WTC11 (cell line): ENCODE results near the gene HHAT. TPM values are rescaled to one million over a fixed set of nuclear protein-coding genes. Genes with fewer than 3 reads are reported as not detected.

Experiments
- ATAC-seq: fragments of 200-7000 bp; cut with Tn5 transposase; 2 replicates; pipeline ENCODE4 v1.10.0; 2021; ENCODE audit warnings: mild to moderate bottlenecking, moderate library complexity
- CTCF ChIA-PET: fragments of 300-600 bp; sonication (Branson Sonifier 250); formaldehyde crosslinking; loops from one replicate; lab custom pipeline; 2021; ENCODE audit warnings: antibody characterized with exemption; lab: Charles Lee
- POLR2A ChIA-PET: fragments of 350-600 bp; sonication (Branson Sonifier 250); formaldehyde crosslinking; loops from one replicate; lab custom pipeline; 2021; ENCODE audit warnings: antibody characterized with exemption; lab: Charles Lee
- DNase-seq: peaks from one replicate; pipeline ENCODE4 v3.0.0; 2021; ENCODE audit warnings: low spot score
- H3K27ac Mint-ChIP-seq: 2 replicates; pipeline ENCODE4 v1.8.0; 2021; ENCODE audit warnings: mixed read lengths
- H3K27me3 Mint-ChIP-seq: 2 replicates; pipeline ENCODE4 v1.8.0; 2021; ENCODE audit warnings: low read depth, mild to moderate bottlenecking, moderate library complexity, mixed read lengths
- H3K36me3 Mint-ChIP-seq: 2 replicates; pipeline ENCODE4 v1.8.0; 2021; ENCODE audit warnings: mixed read lengths
- H3K4me1 Mint-ChIP-seq: 2 replicates; pipeline ENCODE4 v1.8.0; 2022; ENCODE audit warnings: mixed read lengths
- H3K4me3 Mint-ChIP-seq: 2 replicates; pipeline ENCODE4 v1.8.0; 2021; ENCODE audit warnings: mild to moderate bottlenecking, moderate library complexity, mixed read lengths
- H3K9me3 Mint-ChIP-seq: 2 replicates; pipeline ENCODE4 v1.8.0; 2021; ENCODE audit warnings: mixed read lengths
- ARID4B ChIP-seq: sonication (generic); formaldehyde crosslinking; IDR thresholded peaks from 2 replicates; pipeline ENCODE4 v1.8.0; 2023; ENCODE audit warnings: missing genetic modification reagents, mild to moderate bottlenecking, borderline replicate concordance
- CREM ChIP-seq: sonication (generic); formaldehyde crosslinking; IDR thresholded peaks from 2 replicates; pipeline ENCODE4 v1.8.1; 2022; ENCODE audit warnings: mild to moderate bottlenecking, missing genetic modification reagents, moderate library complexity
- E2F4 ChIP-seq: sonication (generic); formaldehyde crosslinking; IDR thresholded peaks from 2 replicates; pipeline ENCODE4 v1.8.1; 2022; ENCODE audit warnings: low read depth, mild to moderate bottlenecking, moderate library complexity, missing genetic modification reagents, borderline replicate concordance
- ELF4 ChIP-seq: sonication (generic); formaldehyde crosslinking; IDR thresholded peaks from 2 replicates; pipeline ENCODE4 v1.8.1; 2022; ENCODE audit warnings: low read depth, mild to moderate bottlenecking, moderate library complexity, missing genetic modification reagents
- FOXJ3 ChIP-seq: sonication (generic); formaldehyde crosslinking; IDR thresholded peaks from 2 replicates; pipeline ENCODE4 v1.9.0; 2021; ENCODE audit warnings: missing genetic modification reagents, mild to moderate bottlenecking, borderline replicate concordance
- FOXP4 ChIP-seq: sonication (generic); formaldehyde crosslinking; IDR thresholded peaks from 2 replicates; pipeline ENCODE4 v1.8.0; 2022; ENCODE audit warnings: mild to moderate bottlenecking, missing genetic modification reagents
- GABPB1 ChIP-seq: sonication (generic); formaldehyde crosslinking; IDR thresholded peaks from 2 replicates; pipeline ENCODE4 v1.8.1; 2023; ENCODE audit warnings: mild to moderate bottlenecking, missing genetic modification reagents
- HMGA2 ChIP-seq: fragments of 250-450 bp; sonication (Bioruptor Pico); IDR thresholded peaks from 2 replicates; pipeline ENCODE4 v1.4.0; 2021; ENCODE audit warnings: mild to moderate bottlenecking, moderate library complexity
- IRF2 ChIP-seq: sonication (generic); formaldehyde crosslinking; IDR thresholded peaks from 2 replicates; pipeline ENCODE4 v1.8.0; 2022; ENCODE audit warnings: low read depth, missing genetic modification reagents, borderline replicate concordance
- PRDM15 ChIP-seq: sonication (generic); formaldehyde crosslinking; IDR thresholded peaks from 2 replicates; pipeline ENCODE4 v1.8.0; 2022; ENCODE audit warnings: missing genetic modification reagents
- SMAD4 ChIP-seq: sonication (generic); formaldehyde crosslinking; IDR thresholded peaks from 2 replicates; pipeline ENCODE4 v1.8.0; 2022; ENCODE audit warnings: mild to moderate bottlenecking, missing genetic modification reagents
- USF1 ChIP-seq: sonication (generic); formaldehyde crosslinking; IDR thresholded peaks from 2 replicates; pipeline ENCODE4 v1.8.0; 2022; ENCODE audit warnings: mild to moderate bottlenecking, missing genetic modification reagents
- ZNF232 ChIP-seq: sonication (generic); formaldehyde crosslinking; IDR thresholded peaks from 2 replicates; pipeline ENCODE4 v1.8.0; 2022; ENCODE audit warnings: mild to moderate bottlenecking, missing genetic modification reagents
- ZNF263 ChIP-seq: sonication (generic); formaldehyde crosslinking; IDR thresholded peaks from 2 replicates; pipeline ENCODE4 v1.8.1; 2022; ENCODE audit warnings: low read depth, mild to moderate bottlenecking, moderate library complexity, missing genetic modification reagents
- ZNF281 ChIP-seq: sonication (generic); formaldehyde crosslinking; IDR thresholded peaks from 2 replicates; pipeline ENCODE4 v1.8.0; 2023; ENCODE audit warnings: mild to moderate bottlenecking, missing genetic modification reagents
- ZNF512 ChIP-seq: sonication (generic); formaldehyde crosslinking; IDR thresholded peaks from 2 replicates; pipeline ENCODE4 v1.8.1; 2022; ENCODE audit warnings: missing genetic modification reagents, borderline replicate concordance
- total RNA-seq: library from RNA; stranded (reverse); gene quantifications from 3 replicates; pipeline ENCODE4 v1.2.3, GENCODE V29; 2021

HHAT gene
- total RNA-seq, 1 experiment from 2014 or later, result 0.39 TPM

GRCh38 chr1:210384625-210385024 lies 55.9 kb downstream of the HHAT start (continued):
- TF ChIP-seq ARID4B, result no peak
- TF ChIP-seq GABPB1 (CRISPR knock-in tag), result no peak
- TF ChIP-seq E2F4, result no peak
- no peak for TF ChIP-seq ZNF512 (CRISPR knock-in tag)
- TF ChIP-seq CREM (CRISPR knock-in tag), result no peak
- no peak for TF ChIP-seq FOXJ3
- TF ChIP-seq USF1 (CRISPR knock-in tag), result no peak

GRCh38 chr1:210385228-210385627 lies 56.5 kb downstream of the HHAT start:
- CTCF ChIA-PET, result interaction anchor here (0.6 to 2.0 kb wide), 3 partner anchors 11 to 359 kb away, joined by 3 to 10 read pairs (median 3); no protein-coding TSS in a partner anchor
- Mint-ChIP-seq H3K4me3 (no peak overlapping the region), H3K27ac (no peak overlapping the region), H3K9me3 (peaks cover 10% of the 10 kb centered on the region)
- DNase-seq, result no peak
- POLR2A ChIA-PET, result interaction anchor here (1.0 kb wide), 1 partner anchor 11 kb away, joined by 3 read pairs; no protein-coding TSS in a partner anchor
- no peak for TF ChIP-seq ZNF232
- TF ChIP-seq, all 79 proteins: peak for 0
- H3K36me3 Mint-ChIP-seq, result peaks cover 7% of the 10 kb centered on the region
- peaks cover 19% of the 10 kb centered on the region for H3K4me1 Mint-ChIP-seq
- H3K27me3 Mint-ChIP-seq, result no peaks in the 10 kb centered on the region
- no peak for ATAC-seq

- DNase-seq, result no peak
- POLR2A ChIA-PET, result no interaction called here
- TF ChIP-seq HMGA2 (no peak), ELF4 (no peak), IRF2 (no peak), ZNF263 (CRISPR knock-in tag) (no peak), PRDM15 (CRISPR knock-in tag) (no peak), SMAD4 (CRISPR knock-in tag) (no peak), FOXP4 (no peak), ZNF281 (CRISPR knock-in tag) (no peak)
These were observed 65.6 kb downstream of the HHAT start for GRCh38 chr1:210394281-210394821.

More at GRCh38 chr1:210394281-210394821, 65.6 kb downstream of the HHAT start:
- Mint-ChIP-seq H3K27me3 (no peaks in the 10 kb centered on the region), H3K27ac (no peak overlapping the region), H3K36me3 (peaks cover 7% of the 10 kb centered on the region), H3K9me3 (peaks cover 13% of the 10 kb centered on the region), H3K4me1 (no peaks in the 10 kb centered on the region), H3K4me3 (no peak overlapping the region)
- CTCF ChIA-PET, result interaction anchor here (1.1 to 3.2 kb wide), 3 partner anchors 20 to 22 kb away, joined by 3 to 10 read pairs (median 5); no protein-coding TSS in a partner anchor
- ATAC-seq, result no peak
